Subcutaneous abdominal adipose tissue (tissue), 5 donors: ENCODE data around the gene CEMIP.

Experiments
- H3K27ac ChIP-seq: one replicate; pipeline ENCODE4 v1.7.0; 2013; ENCODE audit warnings: low read depth, mild to moderate bottlenecking, inconsistent platforms, low read length, moderate library complexity
- H3K27me3 ChIP-seq, 5 donors: one replicate each; pipeline ENCODE4 v1.7.0; 2013; ENCODE audit warnings: low read length in 5 of 5, inconsistent platforms in 1 of 5; ENCODE audit not compliant: control insufficient read depth in 5 of 5, insufficient read depth in 4 of 5
- H3K36me3 ChIP-seq, 5 donors: one replicate each; pipeline ENCODE4 v1.7.0; 2013; ENCODE audit warnings: low read length in 5 of 5; ENCODE audit not compliant: control insufficient read depth in 5 of 5, insufficient read depth in 5 of 5
- H3K4me1 ChIP-seq, 5 donors: one replicate each; pipeline ENCODE4 v1.7.0; 2013; ENCODE audit warnings: low read length in 5 of 5, mild to moderate bottlenecking in 3 of 5, moderate library complexity in 1 of 5; ENCODE audit not compliant: control insufficient read depth in 5 of 5, insufficient read depth in 5 of 5
- H3K4me3 ChIP-seq, 5 donors: one replicate each; pipeline ENCODE4 v1.7.0; 2013; ENCODE audit warnings: low read length in 5 of 5, low read depth in 1 of 5
- H3K9ac ChIP-seq, 5 donors: one replicate each; pipeline ENCODE4 v1.7.0; 2013; ENCODE audit warnings: low read length in 5 of 5, mild to moderate bottlenecking in 4 of 5, moderate library complexity in 3 of 5
- H3K9me3 ChIP-seq, 5 donors: one replicate each; pipeline ENCODE4 v1.7.0; 2013; ENCODE audit warnings: low read length in 5 of 5; ENCODE audit not compliant: control insufficient read depth in 5 of 5
- donor health status: healthy.
- donor health status: healthy.
- donor health status: healthy.
- donor health status: healthy.
- donor health status: healthy.

CEMIP gene

GRCh38 chr15:80796407-80796806, 17.2 kb downstream of the CEMIP start:
- H3K9me3 ChIP-seq, result no peaks in the 10 kb centered on the region
- H3K27me3 ChIP-seq, result peaks cover 0 to 6% (median 0%) of the 10 kb centered on the region in 5 donors
- H3K4me3 ChIP-seq, result no peak overlapping the region
- H3K27ac ChIP-seq, result no peak overlapping the region
- no peaks in the 10 kb centered on the region for H3K4me1 ChIP-seq
- no peaks in the 10 kb centered on the region for H3K36me3 ChIP-seq
- H3K9ac ChIP-seq, result no peak overlapping the region

- peaks cover 0 to 2% (median 0%) of the 10 kb centered on the region in 5 donors for H3K27me3 ChIP-seq
- no peaks in the 10 kb centered on the region for H3K9me3 ChIP-seq
- no peak overlapping the region for H3K4me3 ChIP-seq
- H3K4me1 ChIP-seq, result peaks cover 0 to 2% (median 0%) of the 10 kb centered on the region in 5 donors
- H3K27ac ChIP-seq, result no peak overlapping the region
- no peaks in the 10 kb centered on the region for H3K36me3 ChIP-seq
- H3K9ac ChIP-seq, result no peak overlapping the region
These were observed 19.7 kb downstream of the CEMIP start for GRCh38 chr15:80798911-80799310.

GRCh38 chr15:80800067-80800466, 20.9 kb downstream of the CEMIP start:
- H3K4me1 ChIP-seq, result peaks cover 0 to 2% (median 0%) of the 10 kb centered on the region in 5 donors
- H3K4me3 ChIP-seq, result no peak overlapping the region
- no peak overlapping the region for H3K9ac ChIP-seq
- no peaks in the 10 kb centered on the region for H3K36me3 ChIP-seq
- no peak overlapping the region for H3K27ac ChIP-seq
- H3K9me3 ChIP-seq, result no peaks in the 10 kb centered on the region
- H3K27me3 ChIP-seq, result peaks cover 0 to 2% (median 0%) of the 10 kb centered on the region in 5 donors

- Histone ChIP-seq H3K9me3 (no peaks in the 10 kb centered on the region), H3K27ac (no peak overlapping the region), H3K4me1 (peaks cover 0 to 2% (median 0%) of the 10 kb centered on the region in 5 donors), H3K4me3 (no peak overlapping the region), H3K27me3 (peaks cover 0 to 2% (median 0%) of the 10 kb centered on the region in 5 donors), H3K36me3 (no peaks in the 10 kb centered on the region), H3K9ac (no peak overlapping the region)
These were observed 22.9 kb downstream of the CEMIP start for GRCh38 chr15:80801891-80802680.

- Histone ChIP-seq H3K27me3 (peaks cover 0 to 5% (median 0%) of the 10 kb centered on the region in 5 donors), H3K36me3 (no peaks in the 10 kb centered on the region), H3K4me1 (peaks cover 0 to 2% (median 0%) of the 10 kb centered on the region in 5 donors), H3K27ac (no peak overlapping the region), H3K9ac (no peak overlapping the region), H3K9me3 (no peaks in the 10 kb centered on the region), H3K4me3 (no peak overlapping the region)
These were observed 24.7 kb downstream of the CEMIP start for GRCh38 chr15:80803580-80804525.

- no peaks in the 10 kb centered on the region for H3K36me3 ChIP-seq
- peaks cover 0 to 2% (median 0%) of the 10 kb centered on the region in 5 donors for H3K4me1 ChIP-seq
- no peak overlapping the region for H3K4me3 ChIP-seq
- no peak overlapping the region for H3K9ac ChIP-seq
- no peaks in the 10 kb centered on the region for H3K9me3 ChIP-seq
- H3K27me3 ChIP-seq, result peaks cover 0 to 5% (median 0%) of the 10 kb centered on the region in 5 donors
- H3K27ac ChIP-seq, result no peak overlapping the region
These were observed 25.9 kb downstream of the CEMIP start for GRCh38 chr15:80804970-80805495.

GRCh38 chr15:80811781-80812315, 32.7 kb downstream of the CEMIP start:
- Histone ChIP-seq H3K4me1 (no peaks in the 10 kb centered on the region), H3K36me3 (no peaks in the 10 kb centered on the region), H3K27ac (no peak overlapping the region), H3K27me3 (peaks cover 0 to 9% (median 3%) of the 10 kb centered on the region in 5 donors), H3K9ac (no peak overlapping the region), H3K4me3 (no peak overlapping the region), H3K9me3 (no peaks in the 10 kb centered on the region)

GRCh38 chr15:80815106-80815505, 35.9 kb downstream of the CEMIP start:
- peaks cover 0 to 4% (median 0%) of the 10 kb centered on the region in 5 donors for H3K9me3 ChIP-seq
- H3K4me3 ChIP-seq, result no peak overlapping the region
- H3K4me1 ChIP-seq, result no peaks in the 10 kb centered on the region
- H3K36me3 ChIP-seq, result no peaks in the 10 kb centered on the region
- H3K27me3 ChIP-seq, result peaks cover 2 to 7% (median 4%) of the 10 kb centered on the region in 5 donors
- no peak overlapping the region for H3K27ac ChIP-seq
- H3K9ac ChIP-seq, result no peak overlapping the region

- no peak overlapping the region for H3K4me3 ChIP-seq
- no peak overlapping the region for H3K27ac ChIP-seq
- H3K9me3 ChIP-seq, result peaks cover 0 to 4% (median 0%) of the 10 kb centered on the region in 5 donors
- H3K27me3 ChIP-seq, result peaks cover 2 to 7% (median 4%) of the 10 kb centered on the region in 5 donors
- no peak overlapping the region for H3K9ac ChIP-seq
- H3K4me1 ChIP-seq, result no peaks in the 10 kb centered on the region
- no peaks in the 10 kb centered on the region for H3K36me3 ChIP-seq
These were observed 37.0 kb downstream of the CEMIP start for GRCh38 chr15:80816049-80816653.
